CD4-positive, alpha-beta T cell treated with Interleukin-6 for 4 hours (primary cell): Measurements from ENCODE around the gene LIMK2.
"Not testable (repeated sequence)": the region's sequence is repeated elsewhere in the genome, so short reads cannot be mapped to it uniquely, and the experiment has no call there.

Experiments
- DNase-seq: peaks from one replicate; pipeline ENCODE4 v3.0.0-alpha.2; 2020; ENCODE audit warnings: mixed read lengths

LIMK2 gene

DNA sequence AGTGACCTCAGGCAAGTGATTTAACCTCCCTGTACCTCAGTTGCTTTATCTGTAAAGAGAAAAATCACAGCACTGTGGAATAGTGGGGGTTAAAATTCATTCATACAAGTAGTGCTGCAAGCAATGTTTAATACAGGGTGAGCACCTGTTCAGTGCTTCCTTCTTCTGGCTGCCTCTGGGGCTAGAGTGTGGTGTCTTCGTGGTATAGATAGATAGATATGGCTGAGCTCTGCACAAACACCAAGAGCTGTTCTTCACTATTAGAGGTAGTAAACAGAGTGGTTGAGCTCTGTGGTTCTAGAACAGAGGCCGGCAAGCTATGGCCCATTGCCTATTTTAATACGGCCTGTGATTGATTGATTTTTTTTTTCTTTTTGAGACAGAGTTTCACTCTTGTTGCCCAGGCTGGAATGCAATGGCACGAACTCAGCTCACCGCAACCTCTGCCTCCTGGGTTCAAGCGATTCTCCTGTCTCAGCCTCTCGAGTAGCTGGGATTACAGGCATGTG lies 32.9 kb downstream of the LIMK2 start:
- no peak for DNase-seq

DNA sequence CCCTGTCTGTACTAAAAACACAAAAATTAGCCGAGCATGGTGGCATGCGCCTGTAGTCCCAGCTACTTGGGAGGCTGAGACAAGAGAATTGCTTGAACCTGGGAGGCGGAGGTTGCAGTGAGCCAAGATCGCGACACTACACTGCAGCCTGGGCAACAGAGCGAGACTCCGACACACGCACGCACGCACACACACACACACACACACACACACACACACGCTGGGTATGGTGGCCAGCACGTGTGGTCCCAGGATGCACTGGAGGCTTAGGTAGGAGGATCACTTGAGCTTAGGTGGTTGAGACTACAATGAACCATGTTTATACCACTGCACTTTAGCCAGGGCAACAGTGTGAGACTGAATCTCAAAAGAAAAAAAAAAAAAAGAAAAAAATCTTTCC lies 33.9 kb downstream of the LIMK2 start:
- DNase-seq = not testable (repeated sequence)

DNA sequence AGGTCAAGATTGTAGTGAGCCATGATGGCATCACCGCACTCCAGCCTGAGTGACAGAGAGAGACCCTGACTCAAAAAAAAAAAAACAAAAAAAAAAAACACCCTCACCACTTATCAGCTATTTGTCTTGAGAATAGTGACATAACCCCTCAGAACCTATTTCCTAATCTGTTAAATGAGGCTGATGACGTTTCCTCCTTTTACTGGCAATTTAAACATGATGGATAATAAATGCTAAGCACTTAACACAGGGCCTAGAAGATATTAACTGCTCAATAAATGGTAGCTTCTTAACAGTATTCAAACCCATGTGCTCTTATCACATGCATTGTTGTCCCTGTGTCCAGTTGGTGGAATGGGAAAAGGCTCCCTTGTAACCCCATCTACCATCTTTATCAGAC lies 34.6 kb downstream of the LIMK2 start:
- DNase-seq = no peak

DNA sequence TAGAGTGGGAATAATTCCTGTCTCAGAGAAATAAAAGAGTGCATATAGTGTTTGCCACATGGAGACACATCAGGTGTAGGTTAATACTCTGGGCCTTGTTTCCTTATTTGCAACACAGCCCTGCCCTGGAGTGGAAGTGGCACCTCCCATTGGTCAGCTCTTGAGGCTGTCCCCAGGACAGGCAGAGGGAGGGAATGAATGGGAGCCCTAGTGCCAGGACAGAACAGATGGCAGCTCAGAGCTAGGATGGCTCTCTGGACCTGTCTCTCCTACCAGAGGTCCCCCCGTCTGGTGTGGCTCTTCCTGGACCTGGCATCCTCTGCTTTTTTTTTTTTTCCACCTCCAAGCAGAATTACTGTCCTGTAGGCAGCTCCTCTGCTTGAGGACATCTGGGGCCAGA lies 35.6 kb downstream of the LIMK2 start:
- DNase-seq = no peak

DNA sequence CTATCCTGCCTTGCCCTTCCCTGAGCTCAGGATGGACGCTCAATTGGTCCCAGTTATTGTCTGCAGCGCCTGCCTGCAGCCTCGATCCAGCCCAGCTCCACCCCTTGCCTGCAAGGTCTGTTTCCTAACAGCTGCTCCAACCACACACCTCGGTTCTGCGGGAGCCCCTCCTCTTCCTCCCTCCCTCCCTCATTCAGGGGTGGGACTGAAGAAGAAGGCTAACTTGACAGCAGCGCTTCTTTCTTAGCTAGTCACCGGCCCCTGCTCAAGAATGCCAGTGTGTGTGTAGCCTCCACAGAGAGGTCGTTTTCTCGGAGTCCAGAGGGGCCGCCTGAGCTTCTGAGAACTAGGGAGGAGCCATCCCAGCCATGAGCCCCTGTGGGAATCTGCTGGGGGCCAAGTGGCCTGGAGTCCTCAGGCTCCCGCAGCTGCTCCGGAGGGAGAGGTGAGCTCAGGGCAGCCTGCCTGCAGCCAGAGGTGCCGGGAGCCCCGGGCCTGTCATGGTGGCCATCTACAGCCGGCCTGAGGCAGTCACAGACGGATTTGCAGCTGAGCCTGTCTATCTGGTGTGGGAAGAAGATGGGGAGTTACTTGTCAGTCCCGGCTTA lies 36.1 kb downstream of the LIMK2 start:
- peak; percentile 80 for DNase-seq

DNA sequence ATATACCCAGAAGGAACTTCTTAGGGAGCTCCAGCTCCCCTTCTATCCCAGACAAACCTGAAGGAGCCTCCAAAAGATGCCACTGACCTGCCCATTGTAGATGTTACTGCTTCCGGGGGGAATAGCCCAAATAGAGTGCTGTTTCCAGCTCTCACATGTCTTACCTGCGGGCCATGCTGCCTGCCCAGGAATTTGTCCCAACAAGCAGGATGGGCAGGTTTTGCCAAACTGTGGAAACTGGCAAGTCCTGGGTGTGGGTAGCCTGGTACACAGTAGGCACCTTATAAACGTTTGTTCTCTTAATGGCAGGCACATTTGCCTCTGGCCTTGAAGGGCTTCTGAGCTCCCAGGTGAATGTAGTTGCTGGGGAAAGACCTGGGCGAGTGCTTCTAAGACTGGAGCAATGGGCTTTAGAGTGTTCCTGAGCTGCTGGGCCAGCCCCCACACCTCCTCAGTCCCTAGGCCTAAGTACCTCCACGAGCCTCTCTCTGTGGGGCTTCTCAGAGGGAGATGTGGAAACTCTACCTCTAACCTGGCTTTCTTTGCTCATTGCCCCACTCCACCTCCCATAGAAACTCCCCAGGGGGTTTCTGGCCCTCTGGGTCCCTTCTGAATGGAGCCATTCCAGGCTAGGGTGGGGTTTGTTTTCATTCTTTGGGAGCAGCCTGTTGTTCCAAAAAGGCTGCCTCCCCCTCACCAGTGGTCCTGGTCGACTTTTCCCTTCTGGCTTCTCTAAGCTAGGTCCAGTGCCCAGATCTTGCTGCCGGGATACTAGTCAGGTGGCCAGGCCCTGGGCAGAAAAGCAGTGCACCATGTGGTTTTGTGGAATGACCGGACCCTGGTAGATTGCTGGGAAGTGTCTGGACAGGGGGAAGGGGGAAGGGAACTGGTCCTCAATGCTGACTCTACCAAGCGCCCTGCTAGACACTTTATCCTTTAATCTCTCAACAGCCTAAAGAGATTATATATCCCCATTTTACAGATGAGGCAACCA lies 37.2 kb downstream of the LIMK2 start:
- no peak for DNase-seq

DNA sequence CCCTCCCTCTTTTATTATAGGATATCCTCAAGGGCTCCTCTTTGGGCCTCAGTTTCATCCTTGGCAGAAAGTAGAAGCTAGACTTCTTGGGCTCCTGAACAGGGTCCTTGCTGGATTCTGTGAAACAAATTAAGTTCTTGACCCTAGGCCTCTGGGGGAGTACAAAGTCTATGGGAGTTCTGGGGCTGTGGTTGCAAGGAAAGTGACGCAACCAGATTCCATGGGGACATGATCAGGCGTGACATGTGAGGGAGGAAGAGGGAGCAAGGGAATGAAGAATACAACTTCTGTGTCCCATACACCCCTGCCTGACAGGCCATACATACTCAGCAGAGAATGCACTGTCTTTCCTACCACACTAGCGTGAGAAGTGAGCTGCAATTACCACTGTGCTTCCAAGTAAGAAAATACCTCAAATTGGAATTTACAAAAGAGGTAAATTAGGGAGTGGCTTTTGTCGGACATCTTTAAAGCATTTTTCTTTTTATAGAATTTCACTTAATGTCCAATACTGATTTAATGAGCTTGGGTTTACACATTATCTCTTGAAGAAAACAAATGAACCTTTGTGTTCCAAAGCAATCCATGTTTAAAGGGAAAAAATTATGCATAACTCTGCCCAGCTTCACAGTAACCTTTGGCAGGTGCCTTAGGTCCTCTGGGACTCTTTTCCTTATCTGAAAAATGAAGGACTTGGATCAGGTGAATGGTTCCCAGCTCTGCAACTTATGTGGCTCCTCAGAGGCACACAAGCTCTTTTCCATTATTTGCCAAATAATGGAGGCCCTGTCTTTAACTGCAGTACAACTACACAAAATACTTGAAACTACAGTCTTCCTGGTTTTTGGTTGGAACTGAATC lies 38.9 kb downstream of the LIMK2 start:
- DNase-seq = no peak

DNA sequence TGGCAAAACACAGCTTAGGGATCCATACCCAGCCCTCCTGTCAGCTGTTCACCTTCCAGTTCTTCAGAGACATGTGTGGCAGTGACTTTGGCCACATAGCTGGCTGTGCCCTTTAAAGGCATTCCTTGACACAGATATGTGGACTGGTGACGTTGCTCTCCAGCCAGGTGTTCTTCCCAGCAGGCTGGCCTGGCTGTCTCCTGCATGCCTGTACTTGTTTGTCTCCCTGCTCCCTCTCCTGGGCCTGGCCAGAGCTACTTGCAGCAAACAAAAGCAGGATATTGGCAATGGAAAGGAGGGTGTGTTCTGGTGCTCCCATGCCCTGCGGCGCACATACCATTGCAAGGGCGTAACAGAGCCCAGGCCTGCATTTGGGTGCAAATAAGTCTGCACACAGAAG lies 41.9 kb downstream of the LIMK2 start:
- no peak for DNase-seq

DNA sequence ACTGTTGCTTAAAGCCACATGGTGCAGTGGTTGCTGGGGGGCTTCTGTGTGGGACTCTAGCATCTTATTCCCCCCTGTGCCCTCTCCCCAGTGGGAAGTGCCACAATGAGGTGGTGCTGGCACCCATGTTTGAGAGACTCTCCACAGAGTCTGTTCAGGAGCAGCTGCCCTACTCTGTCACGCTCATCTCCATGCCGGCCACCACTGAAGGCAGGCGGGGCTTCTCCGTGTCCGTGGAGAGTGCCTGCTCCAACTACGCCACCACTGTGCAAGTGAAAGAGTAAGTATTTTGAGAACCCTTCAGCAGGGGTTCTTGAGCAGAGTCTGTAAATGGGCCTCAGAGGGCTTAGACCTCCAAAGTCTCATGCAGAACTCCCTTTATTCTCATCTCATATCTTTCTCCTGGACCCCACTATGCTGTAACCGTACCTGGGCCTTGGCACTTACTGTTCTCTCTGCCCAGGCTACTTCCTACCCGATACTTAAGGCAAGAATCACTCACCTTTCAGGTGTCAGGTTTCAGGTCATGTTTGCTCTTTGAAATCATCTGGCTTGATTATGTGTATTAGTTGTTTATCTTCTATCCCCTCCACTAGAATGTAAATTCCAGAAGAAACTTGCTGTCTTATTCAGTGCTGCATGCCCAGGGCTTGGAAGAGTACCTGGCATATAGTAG lies 47.8 kb downstream of the LIMK2 start:
- no peak for DNase-seq

DNA sequence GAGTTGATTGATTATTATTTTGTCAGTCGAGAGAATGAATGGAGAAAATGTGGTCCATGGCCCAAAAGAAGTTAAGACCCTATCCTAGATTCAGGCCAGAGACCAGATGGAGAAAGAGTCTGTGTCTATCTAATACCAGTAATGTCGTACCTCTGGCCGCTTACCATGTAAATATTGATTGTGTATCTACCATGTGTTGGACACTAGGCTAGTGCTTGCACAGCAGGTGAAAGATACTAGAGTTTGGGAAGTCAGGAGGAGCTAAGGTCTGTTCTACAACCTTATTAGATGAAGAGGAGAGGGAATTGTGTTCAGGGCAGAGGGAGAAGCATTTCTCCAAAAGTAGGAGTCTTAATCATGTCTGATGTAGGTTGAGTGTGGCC lies 48.4 kb downstream of the LIMK2 start:
- DNase-seq = no peak

DNA sequence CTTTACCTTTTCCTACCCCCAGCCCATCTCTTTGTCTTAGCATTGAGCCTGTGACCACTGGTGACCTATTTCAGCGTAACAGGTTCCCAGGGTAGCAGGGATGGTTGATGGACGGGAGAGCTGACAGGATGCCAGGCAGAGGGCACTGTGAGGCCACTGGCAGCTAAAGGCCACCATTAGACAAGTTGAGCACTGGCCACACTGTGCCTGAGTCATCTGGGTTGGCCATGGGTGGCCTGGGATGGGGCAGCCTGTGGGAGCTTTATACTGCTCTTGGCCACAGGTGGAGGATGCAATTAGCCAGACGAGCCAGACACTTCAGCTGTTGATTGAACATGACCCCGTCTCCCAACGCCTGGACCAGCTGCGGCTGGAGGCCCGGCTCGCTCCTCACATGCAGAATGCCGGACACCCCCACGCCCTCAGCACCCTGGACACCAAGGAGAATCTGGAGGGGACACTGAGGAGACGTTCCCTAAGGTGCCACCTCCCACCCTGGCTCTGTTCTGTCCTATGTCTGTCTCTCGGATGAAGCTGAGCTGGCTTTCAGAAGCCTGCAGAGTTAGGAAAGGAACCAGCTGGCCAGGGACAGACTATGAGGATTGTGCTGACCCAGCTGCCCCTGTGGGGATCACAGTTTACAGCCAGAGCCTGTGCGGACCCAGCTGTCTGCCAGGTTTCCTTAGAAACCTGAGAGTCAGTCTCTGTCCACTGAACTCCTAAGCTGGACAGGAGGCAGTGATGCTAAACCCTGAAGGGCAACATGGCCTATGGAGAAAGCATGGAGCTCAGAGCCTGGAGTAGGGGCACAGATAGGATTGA lies 50.4 kb downstream of the LIMK2 start:
- DNase-seq = no peak

DNA sequence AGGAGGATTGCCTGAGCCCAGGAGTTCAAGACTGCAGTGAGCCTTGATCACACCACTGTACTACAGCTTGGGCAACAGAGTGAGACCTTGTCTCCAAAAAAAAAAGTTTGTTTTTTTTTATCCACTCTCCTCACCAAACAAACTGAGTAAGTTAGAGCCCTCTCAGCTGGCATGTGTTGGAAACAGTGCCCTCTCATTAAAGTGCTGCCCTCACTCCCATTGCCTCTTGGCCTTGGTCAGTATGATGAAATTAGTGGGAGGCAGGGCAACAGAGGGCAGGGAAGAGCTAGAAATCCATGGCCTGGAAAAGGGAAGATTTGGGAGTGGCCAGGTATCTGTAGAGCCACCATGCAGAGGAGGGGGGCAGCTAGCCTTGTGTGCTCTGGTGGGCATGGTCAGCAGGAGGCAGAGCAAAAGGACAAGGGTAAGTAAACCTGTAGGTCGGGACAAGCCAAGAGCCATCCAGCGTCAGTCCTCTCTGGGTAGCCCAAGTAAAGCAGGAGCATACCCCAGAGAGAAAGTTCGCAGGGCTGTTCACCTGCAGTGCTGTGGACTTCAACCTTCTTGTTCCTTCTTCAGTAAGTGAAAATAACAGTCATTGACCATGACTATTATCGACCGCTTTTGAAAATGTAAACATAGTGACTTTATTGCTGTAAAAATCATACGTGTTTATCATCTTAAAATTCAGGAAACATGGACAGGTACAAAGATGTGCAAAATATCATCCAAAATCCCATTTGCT lies 52.0 kb downstream of the LIMK2 start:
- no peak for DNase-seq

DNA sequence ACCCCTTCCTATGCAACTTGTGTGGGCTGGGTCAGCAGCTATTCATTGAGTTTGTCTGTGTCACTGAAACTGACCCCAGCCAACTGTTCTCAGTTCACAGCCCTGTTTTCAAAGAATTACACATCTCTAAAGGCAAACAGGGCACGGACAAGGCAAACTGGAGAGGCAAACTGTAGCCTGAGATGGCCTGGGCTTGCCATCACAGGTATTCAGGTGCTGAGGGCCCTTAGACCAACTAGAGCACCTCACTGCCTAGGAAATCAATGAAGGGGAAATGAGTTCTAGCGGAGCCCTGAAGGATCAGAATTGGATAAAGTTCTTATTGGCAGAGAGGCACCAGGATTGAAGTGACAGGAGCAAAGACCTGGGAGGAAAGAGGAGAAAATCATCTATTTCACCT lies 56.2 kb downstream of the LIMK2 start:
- DNase-seq = no peak

DNA sequence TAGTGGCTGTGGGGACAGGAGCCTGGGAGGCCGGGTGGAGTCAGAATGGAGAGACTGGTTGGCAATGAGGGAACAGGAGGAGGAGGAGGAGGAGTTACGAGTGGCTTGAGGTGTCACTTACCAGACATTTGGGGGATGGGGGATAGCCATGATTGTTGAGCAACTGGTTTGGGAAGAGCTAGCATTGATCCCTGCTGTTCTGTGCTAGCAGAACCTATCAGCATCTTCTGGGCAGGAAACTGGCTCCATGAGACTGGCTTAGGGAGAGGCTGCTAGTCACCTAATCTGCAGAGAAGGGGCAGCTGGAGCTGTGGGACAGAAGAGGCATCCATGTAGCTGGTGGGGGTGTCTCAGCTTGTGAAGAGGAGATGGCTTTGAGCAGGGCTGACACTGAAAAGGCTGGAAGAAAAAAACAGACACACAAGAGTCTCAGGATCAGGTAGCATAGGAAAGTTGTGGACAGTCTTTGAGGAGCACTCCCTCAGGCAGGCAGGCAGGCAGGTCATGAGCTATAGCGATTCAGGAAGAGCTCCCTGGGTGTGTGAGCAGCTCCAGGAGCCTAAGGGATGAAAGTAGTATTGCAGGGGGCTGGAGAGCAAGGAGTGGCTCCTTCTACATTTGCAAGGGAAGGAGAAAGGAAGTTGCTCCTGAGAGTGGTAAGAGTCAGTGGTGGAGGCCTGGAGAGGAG lies 57.9 kb downstream of the LIMK2 start:
- no peak for DNase-seq

DNA sequence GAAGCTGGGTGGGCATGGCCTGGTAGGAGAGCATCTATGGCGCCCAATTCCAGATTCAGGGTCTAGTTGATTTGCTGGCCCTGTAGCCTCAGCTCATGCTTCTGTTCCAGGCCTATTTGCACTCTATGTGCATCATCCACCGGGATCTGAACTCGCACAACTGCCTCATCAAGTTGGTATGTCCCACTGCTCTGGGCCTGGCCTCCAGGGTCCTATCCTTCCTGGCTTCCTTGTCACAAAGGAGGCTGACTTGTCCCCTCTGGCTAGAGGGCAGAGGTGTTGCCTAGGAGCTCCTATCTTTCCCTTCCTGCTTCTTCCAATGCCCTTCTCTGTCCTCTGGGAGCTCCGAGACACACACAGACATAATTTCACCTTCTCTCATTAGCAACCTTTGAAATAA lies 58.9 kb downstream of the LIMK2 start:
- DNase-seq = no peak

DNA sequence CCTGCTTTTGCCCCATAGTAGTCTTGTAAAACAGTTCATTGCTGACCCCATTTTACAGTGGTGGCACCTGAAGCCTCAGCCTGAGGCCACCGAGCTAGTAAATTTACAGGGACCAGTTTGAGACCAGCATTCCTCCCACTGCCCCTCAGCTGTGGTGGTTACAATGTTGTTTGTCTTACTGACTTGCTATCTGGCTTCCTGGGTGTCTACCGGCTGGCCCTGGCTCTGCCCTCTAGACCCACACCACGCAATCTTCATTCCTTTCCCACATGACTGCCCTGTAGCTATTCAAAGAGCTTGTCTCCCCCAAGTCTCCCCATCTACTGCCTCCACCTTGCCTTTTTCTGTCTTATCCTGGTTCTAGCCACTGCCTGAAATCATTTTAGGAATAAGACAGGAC lies 59.4 kb downstream of the LIMK2 start:
- DNase-seq = no peak

DNA sequence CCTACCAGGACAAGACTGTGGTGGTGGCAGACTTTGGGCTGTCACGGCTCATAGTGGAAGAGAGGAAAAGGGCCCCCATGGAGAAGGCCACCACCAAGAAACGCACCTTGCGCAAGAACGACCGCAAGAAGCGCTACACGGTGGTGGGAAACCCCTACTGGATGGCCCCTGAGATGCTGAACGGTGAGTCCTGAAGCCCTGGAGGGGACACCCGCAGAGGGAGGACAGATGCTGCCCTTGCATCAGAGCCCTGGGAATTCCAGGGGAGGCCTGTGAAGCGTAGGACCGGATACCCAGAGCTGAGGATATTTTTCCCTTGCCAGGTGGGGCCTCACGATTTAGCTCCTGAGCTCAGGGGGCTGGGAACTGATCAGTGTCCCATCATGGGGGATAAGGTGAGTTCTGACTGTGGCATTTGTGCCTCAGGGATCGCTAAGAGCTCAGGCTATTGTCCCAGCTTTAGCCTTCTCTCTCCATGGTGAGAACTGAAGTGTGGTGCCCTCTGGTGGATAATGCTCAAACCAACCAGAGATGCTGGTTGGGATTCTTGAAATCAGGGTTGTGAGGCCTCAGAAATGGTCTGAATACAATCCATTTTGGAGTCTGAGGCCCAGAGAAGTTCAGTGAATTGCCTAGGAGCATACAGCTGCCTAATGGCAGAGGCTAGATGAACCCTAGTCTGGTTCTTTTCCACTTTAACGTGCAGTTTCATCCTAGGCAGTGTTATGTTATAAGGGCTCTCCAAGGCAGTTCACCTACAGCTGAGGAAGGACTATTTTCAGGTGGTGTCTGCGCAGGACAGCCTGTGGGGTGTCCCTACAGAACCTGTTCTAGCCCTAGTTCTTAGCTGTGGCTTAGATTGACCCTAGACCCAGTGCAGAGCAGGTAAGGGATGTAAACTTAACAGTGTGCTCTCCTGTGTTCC lies 60.7 kb downstream of the LIMK2 start:
- DNase-seq = peak; percentile 77

DNA sequence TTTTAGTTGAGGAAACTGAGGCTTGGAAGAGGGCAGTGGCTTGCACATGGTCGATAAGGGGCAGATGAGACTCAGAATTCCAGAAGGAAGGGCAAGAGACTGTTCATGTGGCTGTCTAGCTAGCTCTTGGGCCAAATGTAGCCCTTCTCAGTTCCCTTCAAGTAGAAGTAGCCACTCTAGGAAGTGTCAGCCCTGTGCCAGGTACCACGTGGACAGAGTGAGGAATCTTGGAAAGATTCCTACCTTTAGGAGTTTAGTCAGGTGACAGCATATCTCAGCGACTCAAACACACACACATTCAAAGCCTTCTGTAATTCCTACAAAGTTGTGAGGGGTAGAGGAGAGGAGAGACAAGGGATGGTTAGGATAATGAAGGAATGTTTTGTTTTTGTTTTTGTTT lies 61.9 kb downstream of the LIMK2 start:
- no peak for DNase-seq

DNA sequence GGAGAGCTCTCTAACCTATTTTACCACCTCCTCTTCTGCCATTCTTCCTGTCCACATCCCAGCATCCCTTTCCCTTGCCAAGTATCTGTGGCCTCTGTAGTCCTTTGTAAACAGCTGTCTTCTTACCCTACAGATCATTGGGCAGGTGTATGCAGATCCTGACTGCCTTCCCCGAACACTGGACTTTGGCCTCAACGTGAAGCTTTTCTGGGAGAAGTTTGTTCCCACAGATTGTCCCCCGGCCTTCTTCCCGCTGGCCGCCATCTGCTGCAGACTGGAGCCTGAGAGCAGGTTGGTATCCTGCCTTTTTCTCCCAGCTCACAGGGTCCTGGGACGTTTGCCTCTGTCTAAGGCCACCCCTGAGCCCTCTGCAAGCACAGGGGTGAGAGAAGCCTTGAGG lies 62.9 kb downstream of the LIMK2 start:
- DNase-seq = no peak
